ENCODE data around the gene CREG2.

Gene CREG2

GRCh38 chr2:101388232-101388631 is 929 bp upstream of the CREG2 start:
- FAIRE-seq (no peak), DNase-seq (ENCODE audit: insufficient read length, low spot score) (no peak)
- no peak for TF ChIP-seq CTCF (IDR thresholded peaks at IDR 0.05; ENCODE audit: insufficient read depth, missing control alignments)

GRCh38 chr2:101386599-101387150 is 628 bp downstream of the CREG2 start:
- DNase-seq (ENCODE audit: insufficient read length, low spot score) (no peak), FAIRE-seq (no peak)
- TF ChIP-seq CTCF (IDR thresholded peaks at IDR 0.05; ENCODE audit: insufficient read depth, missing control alignments) = no peak

GRCh38 chr2:101383016-101383541 is 4.2 kb downstream of the CREG2 start:
- no peak for FAIRE-seq

GRCh38 chr2:101382442-101382841 is 4.9 kb downstream of the CREG2 start:
- DNase-seq (ENCODE audit: insufficient read length, low spot score) (no peak), FAIRE-seq (no peak)
- TF ChIP-seq CTCF (IDR thresholded peaks at IDR 0.05; ENCODE audit: insufficient read depth, missing control alignments) = no peak

More at GRCh38 chr2:101383016-101383541, 4.2 kb downstream of the CREG2 start:
- TF ChIP-seq CTCF (IDR thresholded peaks at IDR 0.05; ENCODE audit: insufficient read depth, missing control alignments) = no peak
- DNase-seq (ENCODE audit: insufficient read length, low spot score) = no peak

- no peak for TF ChIP-seq CTCF (IDR thresholded peaks at IDR 0.05; ENCODE audit: insufficient read depth, missing control alignments)
- no peak for FAIRE-seq
These were observed 6.9 kb downstream of the CREG2 start for GRCh38 chr2:101380376-101380775.

GRCh38 chr2:101379091-101379490 is 8.2 kb downstream of the CREG2 start:
- no peak for TF ChIP-seq CTCF (IDR thresholded peaks at IDR 0.05; ENCODE audit: insufficient read depth, missing control alignments)
- FAIRE-seq (no peak), DNase-seq (ENCODE audit: insufficient read length, low spot score) (no peak)

More at GRCh38 chr2:101380376-101380775, 6.9 kb downstream of the CREG2 start:
- DNase-seq (ENCODE audit: insufficient read length, low spot score) = no peak

- TF ChIP-seq CTCF (IDR thresholded peaks at IDR 0.05; ENCODE audit: insufficient read depth, missing control alignments) = no peak
- FAIRE-seq (no peak), DNase-seq (ENCODE audit: insufficient read length, low spot score) (no peak)
These were observed 11.7 kb downstream of the CREG2 start for GRCh38 chr2:101375653-101376052.

All from D721Med (cell line).